HG03354 (cell line): Measurements from ENCODE around the gene NUAK1.

Experiments used
- ATAC-seq: cut with Tn5 transposase; IDR thresholded peaks from one replicate; pipeline ENCODE4 v1.9.1; 2021; ENCODE audit warnings: mild to moderate bottlenecking; ENCODE audit not compliant: unreplicated experiment, poor library complexity, severe bottlenecking

The NUAK1 gene

GRCh38 chr12:106089935-106090334 is 48.8 kb downstream of the NUAK1 start:
- ATAC-seq: no peak

- no peak for ATAC-seq
Measured at GRCh38 chr12:106088811-106089485, 49.8 kb downstream of the NUAK1 start.

DNA sequence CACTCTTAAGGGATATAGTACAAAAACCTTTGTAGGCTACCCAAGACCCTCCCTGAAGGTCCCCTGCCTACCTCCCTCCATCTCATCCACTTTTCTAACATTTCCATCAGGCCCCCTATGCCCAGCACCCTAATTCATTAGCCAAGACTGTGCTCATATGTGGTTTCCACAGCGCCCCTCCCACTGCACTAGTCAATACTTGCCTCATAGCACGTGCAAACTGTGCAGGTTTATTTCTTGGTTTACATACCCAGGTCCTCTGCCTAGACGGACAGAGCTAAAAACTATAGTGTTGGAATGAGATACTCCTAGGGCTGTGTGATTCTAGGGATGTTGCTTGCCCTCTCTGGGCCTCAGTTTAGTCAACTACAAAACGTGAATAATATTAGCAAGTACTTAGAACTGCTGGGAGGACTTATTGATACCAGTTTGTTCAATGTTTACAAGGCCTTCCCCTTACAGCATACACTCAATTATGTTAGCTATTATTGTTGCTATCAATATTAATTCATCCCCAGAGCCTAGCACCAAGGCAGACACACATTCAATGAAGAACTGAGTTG is 50.4 kb downstream of the NUAK1 start:
- ATAC-seq: no peak

DNA sequence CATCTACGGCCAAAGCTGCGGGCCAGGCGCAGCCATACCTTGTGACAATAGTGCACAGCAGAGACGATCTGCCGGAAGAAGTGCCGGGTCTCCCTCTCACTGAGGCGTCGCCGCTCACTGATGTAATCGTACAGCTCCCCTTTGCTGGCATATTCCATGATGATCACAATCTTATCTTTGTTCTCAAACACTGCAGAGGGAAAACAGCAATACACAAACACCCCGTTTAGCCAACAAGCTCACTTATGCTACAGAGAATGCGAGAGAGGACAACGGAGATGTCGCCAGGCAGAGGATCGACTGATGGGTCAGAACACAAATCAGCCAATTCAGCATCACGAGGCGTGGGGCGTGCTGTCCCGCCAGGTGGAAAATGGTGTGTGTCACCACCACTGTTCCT is 52.1 kb downstream of the NUAK1 start:
- no peak for ATAC-seq

DNA sequence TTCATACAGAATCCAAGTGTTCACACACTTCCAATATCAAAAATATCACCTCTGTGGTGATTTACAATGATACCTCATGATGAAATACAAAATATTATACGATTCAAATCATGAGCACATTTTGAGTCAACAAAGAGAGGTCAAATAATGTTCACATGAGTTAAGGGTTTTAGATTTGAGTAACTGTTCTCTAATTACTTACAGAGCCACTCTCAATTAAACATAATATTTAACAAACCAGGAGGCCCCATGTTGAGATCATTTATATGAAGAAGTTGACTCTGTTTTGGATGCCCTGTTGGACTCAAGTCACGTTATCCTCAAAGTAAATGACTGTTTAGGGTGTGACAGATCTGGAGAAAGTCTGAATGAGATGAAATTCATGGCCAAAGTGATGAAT is 53.5 kb downstream of the NUAK1 start:
- ATAC-seq: no peak

- ATAC-seq: no peak
Measured at GRCh38 chr12:106084759-106085158, 54.0 kb downstream of the NUAK1 start.

- no peak for ATAC-seq
Measured at GRCh38 chr12:106084014-106084671, 54.6 kb downstream of the NUAK1 start.

GRCh38 chr12:106082216-106083175 is 56.3 kb downstream of the NUAK1 start:
- ATAC-seq: no peak

DNA sequence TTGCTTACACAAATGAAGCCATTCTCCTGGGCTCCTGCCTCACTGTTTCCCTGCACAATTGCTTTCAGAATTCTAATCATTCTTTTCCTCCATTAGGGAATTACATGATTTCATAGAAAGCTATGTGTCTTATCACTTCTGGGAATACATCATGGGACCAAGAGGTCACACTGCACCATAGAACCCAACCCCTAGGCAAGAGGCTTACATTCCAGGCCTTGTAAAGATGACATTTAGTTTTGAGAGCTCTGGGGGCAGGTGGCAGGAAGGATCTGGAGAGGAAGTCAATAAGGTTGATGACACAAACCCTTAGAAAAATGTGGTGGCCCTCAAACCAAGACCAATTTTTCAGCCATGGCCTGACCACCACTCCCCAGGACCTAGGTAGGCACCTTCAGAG is 57.1 kb downstream of the NUAK1 start:
- ATAC-seq: no peak

GRCh38 chr12:106080791-106081170 is 58.0 kb downstream of the NUAK1 start:
- no peak for ATAC-seq

- ATAC-seq: no peak
Measured at GRCh38 chr12:106080041-106080790, 58.5 kb downstream of the NUAK1 start.

DNA sequence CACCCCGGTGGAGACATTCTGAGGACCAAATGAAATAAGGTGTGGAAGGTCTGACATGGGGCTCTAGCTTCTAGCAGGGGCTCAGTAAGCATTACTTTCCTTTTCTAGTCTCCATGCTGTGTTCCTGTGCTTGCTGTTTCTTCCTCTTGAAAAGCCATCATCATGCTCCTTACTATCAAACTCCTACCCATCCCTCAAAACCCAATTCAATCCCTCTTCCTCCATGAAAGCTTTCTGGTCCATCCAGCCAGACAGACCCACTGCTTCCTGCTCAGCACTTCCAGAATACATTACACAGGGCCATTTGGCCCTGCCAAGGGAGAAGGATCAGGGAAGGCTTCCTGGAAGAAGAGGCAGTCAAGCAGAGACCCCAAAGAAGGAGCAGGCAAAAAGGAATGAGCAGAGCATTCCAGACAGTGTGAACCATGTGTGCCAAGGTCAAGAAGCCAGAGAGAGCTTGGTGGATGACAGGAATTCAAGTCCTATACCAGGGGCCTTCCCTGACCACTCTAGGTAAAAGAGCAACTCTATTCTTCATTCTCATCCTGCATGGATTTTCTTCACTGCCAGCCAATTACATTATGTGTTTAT is 59.5 kb downstream of the NUAK1 start:
- ATAC-seq: no peak

DNA sequence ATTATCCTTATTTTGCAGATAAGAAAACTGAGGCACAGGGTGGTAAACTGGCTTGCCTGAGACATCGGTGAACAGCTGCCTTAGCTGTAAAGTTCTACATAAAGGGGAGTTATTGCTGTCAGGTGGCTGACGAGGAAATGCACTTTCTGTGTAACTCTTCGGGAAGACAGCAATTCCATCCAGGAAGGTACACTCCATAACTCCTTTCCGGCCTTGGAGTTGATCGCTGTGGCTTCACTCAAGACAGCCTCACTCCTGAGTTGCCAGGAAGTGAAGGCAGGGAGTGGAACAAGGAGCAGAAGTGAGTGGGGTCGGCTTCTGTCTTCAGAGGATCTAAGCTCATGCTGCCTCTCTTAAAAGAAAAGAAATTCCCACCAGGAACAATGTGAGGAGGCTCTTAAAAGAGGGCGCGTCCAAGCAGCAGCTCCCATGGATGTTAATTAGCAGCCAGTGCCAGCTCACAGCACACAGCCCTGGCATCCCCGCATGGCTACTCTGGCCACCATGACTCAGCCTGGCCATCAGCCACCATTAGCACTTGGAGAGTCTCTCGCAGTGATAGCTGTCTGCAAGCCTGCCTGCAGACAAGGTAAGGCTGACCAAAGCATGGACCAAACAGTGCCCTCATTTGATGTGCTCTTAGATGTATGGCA is 60.3 kb downstream of the NUAK1 start:
- no peak for ATAC-seq

DNA sequence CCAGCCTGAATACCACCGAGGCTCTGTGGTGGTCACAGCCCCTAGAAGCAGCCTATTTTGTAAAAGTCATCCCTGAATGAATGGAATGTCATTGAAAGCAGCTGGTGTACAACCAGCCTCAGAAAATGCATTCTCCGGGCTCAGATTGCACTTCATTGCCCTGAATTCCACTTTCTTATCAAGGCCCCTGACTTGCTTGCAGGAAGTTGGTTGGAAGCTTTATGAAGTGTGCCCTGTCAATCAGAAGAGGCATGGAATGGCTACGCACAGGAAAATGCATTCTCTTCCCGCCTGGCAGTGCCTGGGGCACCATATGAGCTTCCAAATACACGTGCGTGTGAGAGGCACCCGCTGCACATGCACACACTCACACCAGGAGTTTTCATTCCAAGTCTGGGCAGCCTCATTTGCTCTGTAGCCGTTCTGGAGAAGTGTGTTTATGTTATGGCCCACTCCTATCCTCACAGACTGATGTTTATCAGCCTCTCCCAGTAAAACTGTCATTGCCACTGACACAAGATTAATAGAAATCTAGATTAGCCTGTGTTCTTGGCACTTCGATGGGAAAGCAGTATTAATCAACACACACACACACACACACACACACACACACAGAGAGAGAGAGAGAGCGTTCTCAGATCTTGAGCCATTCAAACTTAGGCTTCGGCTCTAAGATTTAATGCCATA is 63.9 kb downstream of the NUAK1 start:
- no peak for ATAC-seq

- ATAC-seq: no peak
Measured at GRCh38 chr12:106074361-106074705, 64.4 kb downstream of the NUAK1 start.

DNA sequence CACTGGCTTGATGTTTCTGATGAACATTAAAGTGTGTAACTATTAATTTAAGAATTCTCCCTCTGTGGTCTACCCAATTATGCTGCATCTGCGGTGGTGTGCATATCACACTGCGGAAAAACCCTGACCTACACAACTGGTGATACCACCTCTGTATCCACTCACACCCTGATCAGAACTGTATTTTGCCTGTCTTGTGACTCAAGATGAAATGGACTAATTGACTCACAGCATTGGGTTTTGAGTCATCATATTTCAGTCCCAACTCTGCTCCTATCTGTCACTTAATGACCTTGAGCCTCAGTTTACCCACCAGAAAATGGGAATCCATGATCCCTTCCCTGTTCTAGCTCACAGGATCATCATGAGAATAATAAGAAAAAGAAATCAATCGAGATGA is 65.6 kb downstream of the NUAK1 start:
- ATAC-seq: no peak

DNA sequence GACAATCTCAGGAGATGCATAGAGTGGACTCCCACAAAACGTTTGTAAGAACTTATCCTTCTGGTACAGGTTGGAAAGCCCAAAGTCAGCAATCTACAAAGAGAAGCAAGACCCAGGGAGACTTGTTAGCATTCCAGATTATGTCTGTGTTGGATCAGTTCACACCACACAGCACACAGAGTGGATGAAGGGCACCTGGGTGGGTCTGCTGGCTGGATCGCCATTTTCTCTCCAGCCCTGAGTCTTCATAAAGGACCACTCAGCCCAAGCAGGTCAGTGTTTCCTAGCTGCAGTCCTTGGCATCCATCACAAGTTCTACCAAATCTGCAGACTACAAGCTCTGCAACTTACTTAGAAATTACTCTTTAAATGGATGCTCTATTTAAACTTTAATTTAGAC is 66.0 kb downstream of the NUAK1 start:
- ATAC-seq: no peak

DNA sequence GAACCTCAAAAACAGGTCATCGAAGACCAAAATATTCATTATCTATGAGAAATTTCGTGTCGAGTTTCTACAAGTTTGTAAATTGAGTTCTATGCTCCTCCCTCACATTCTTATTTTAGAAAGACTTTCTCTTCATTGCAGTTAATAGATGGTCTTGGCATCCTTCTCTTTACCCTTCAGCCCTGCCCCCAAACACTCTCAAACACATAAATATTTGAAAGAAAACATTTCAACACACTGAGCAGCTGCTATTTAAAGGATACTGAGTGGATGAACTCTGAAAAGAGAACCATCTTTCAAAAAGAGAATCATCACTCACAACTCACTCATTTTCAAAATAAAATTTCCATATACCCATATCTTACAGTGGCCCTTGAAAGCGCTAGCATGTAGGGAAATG is 67.1 kb downstream of the NUAK1 start:
- ATAC-seq: no peak
